ENCODE data around the gene NHLH1.

The NHLH1 gene

GRCh38 chr1:160402001-160402795 is 35.3 kb downstream of the NHLH1 start:
- H3K27ac ChIP-seq, result no peak overlapping the region
- TF ChIP-seq CTCF (conservative IDR thresholded peaks at IDR 0.05), result no peak

- no peak for TF ChIP-seq CTCF (conservative IDR thresholded peaks at IDR 0.05)
- H3K27ac ChIP-seq, result no peak overlapping the region
Observed at GRCh38 chr1:160403244-160403643, 36.4 kb downstream of the NHLH1 start.

GRCh38 chr1:160404094-160404493 is 37.2 kb downstream of the NHLH1 start:
- no peak for TF ChIP-seq CTCF (conservative IDR thresholded peaks at IDR 0.05)
- no peak overlapping the region for H3K27ac ChIP-seq

GRCh38 chr1:160405331-160405877 is 38.5 kb downstream of the NHLH1 start:
- TF ChIP-seq CTCF (conservative IDR thresholded peaks at IDR 0.05), result no peak
- no peak overlapping the region for H3K27ac ChIP-seq

- no peak overlapping the region for H3K27ac ChIP-seq
- TF ChIP-seq CTCF (conservative IDR thresholded peaks at IDR 0.05), result no peak
Observed at GRCh38 chr1:160406131-160406968, 39.5 kb downstream of the NHLH1 start.

GRCh38 chr1:160407839-160408801 is 41.2 kb downstream of the NHLH1 start:
- no peak overlapping the region for H3K27ac ChIP-seq
- TF ChIP-seq CTCF (conservative IDR thresholded peaks at IDR 0.05), result no peak
